Activated T-cell treated with anti-CD3 and anti-CD28 coated beads, Interleukin-2, amount 50 U/mL, for 72 hours (primary cell): ENCODE data around the gene TDO2. TPM values are rescaled to one million over a fixed set of nuclear protein-coding genes. Genes with fewer than 3 reads are reported as not detected.
A peak's percentile ranks its signal among the peaks of the same experiment; 100 is the strongest.

Experiments
- ATAC-seq, 2 donors: fragments of 150-1000 bp; cut with Tn5 transposase; replicated peaks in 1 of 2; 2 replicates each; pipeline ENCODE4 v1.10.0; 2021; ENCODE audit warnings: moderate library complexity in 2 of 2, mild to moderate bottlenecking in 1 of 2
- DNase-seq, 2 donors: peaks; one replicate each; pipeline ENCODE4 v3.0.0; 2021 to 2022; ENCODE audit warnings: mixed read lengths in 1 of 2
- H3K27ac Mint-ChIP-seq: one replicate; pipeline ENCODE4 v1.8.0; 2022; ENCODE audit warnings: mild to moderate bottlenecking, moderate library complexity, mixed read lengths
- H3K27me3 Mint-ChIP-seq: one replicate; pipeline ENCODE4 v1.8.0; 2022; ENCODE audit warnings: low read depth, mixed read lengths
- H3K36me3 Mint-ChIP-seq, 2 donors: one replicate each; pipeline ENCODE4 v1.8.0; 2022; ENCODE audit warnings: mixed read lengths in 2 of 2, mild to moderate bottlenecking in 1 of 2; ENCODE audit not compliant: insufficient read depth in 2 of 2
- H3K4me1 Mint-ChIP-seq: one replicate; pipeline ENCODE4 v1.8.0; 2022; ENCODE audit warnings: low read depth, mixed read lengths
- H3K4me3 Mint-ChIP-seq, 2 donors: one replicate each; pipeline ENCODE4 v1.8.0; 2022; ENCODE audit warnings: mild to moderate bottlenecking in 2 of 2, mixed read lengths in 2 of 2, moderate library complexity in 2 of 2
- H3K9me3 Mint-ChIP-seq, 2 donors: one replicate each; pipeline ENCODE4 v1.8.0; 2022; ENCODE audit warnings: mixed read lengths in 2 of 2
- total RNA-seq, 2 donors: library from RNA; stranded (reverse); gene quantifications; one replicate each; pipeline ENCODE4 v1.2.3, GENCODE V29; 2022

The TDO2 gene
- total RNA-seq, 2 donors from 2014 or later, result 0.21 TPM; not detected in 1

DNA sequence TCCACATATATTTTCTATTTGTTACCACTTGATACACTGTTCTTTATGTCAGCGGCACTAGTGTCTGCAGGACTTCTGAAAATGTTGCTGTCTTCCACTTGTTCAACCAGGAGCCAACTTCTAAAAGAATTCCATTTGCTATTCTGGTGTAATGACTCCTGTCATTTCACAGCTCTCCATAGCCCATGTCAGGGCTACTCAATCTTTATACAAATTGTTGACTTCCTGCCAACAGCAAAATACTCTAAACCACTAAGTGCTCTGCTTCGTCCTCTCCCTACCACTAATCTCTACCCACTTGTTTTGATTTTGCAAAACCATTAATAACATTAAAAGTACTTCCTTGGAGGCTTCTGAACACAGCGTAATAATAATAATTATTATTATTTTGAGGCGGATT lies 43.0 kb downstream of the TDO2 start:
- H3K9me3 Mint-ChIP-seq, result no peaks in the 10 kb centered on the region
- no peak overlapping the region for H3K27ac Mint-ChIP-seq
- no peak overlapping the region for H3K4me3 Mint-ChIP-seq
- H3K36me3 Mint-ChIP-seq, result no peaks in the 10 kb centered on the region
- DNase-seq, result no peak
- ATAC-seq, result no peak
- H3K27me3 Mint-ChIP-seq, result no peaks in the 10 kb centered on the region
- H3K4me1 Mint-ChIP-seq, result peaks cover 5% of the 10 kb centered on the region

DNA sequence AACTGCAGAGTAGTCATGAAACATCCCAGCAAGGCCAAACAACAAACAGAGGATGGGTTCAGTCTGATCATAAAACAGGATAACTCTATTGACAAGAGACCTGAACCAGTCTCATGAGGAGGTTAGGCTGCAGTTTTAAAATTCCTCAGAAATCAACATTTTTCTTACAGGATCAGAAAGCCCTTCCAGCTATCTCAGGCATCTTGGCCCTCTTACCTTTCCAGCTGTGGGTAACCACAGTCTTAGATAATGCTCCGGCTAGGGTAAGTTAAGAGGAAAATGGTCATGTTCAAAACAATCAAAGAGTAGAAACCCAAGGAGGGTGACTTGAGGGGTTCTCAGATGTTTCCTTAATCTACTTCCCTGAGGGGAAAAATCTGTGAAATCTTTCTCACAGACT lies 45.0 kb downstream of the TDO2 start:
- H3K27me3 Mint-ChIP-seq, result no peaks in the 10 kb centered on the region
- no peak overlapping the region for H3K27ac Mint-ChIP-seq
- no peak for DNase-seq
- peaks cover 14% of the 10 kb centered on the region for H3K4me1 Mint-ChIP-seq
- no peak overlapping the region for H3K4me3 Mint-ChIP-seq
- no peaks in the 10 kb centered on the region for H3K36me3 Mint-ChIP-seq
- no peak for ATAC-seq
- H3K9me3 Mint-ChIP-seq, result no peaks in the 10 kb centered on the region

DNA sequence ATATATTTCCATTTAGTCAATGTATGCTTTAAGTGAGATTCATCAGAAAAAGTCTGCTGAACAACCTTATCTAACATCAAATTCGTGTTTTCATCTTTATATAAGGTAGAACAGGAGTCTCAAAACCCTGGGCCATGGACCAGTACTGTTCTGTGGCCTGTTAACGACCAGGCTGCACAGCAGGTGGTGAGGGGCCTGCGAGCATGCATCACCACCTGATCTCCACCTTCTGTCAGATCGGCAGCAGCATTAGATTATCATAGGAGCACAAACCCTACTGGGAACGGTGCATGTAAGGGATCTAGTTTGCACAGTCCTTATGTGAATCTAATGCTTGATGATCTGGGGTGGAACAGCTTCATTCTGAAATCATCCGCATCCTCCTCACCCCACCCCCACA lies 47.0 kb downstream of the TDO2 start:
- H3K36me3 Mint-ChIP-seq, result no peaks in the 10 kb centered on the region
- no peak overlapping the region for H3K27ac Mint-ChIP-seq
- no peak overlapping the region for H3K4me3 Mint-ChIP-seq
- H3K27me3 Mint-ChIP-seq, result no peaks in the 10 kb centered on the region
- no peak for ATAC-seq
- no peaks in the 10 kb centered on the region for H3K9me3 Mint-ChIP-seq
- peaks cover 22% of the 10 kb centered on the region for H3K4me1 Mint-ChIP-seq
- DNase-seq, result no peak

DNA sequence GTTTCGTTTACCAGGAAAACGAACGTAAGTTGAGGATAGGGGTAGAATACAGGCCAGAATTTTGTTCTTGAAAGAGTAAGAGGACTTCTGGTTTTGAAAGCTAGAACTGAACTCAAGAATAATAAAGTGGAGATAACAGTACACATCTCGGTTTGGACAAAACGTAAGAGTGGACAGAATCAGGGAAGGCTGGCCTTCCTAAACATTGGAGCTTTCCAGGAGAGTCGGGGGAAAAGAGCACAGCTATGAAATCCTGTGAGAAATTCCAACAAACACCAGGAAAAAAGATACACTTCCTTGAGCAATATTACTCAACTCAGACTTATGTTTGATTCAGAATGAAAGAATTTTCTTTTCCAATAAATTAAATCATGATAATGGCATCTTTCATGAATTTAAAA lies 49.0 kb downstream of the TDO2 start:
- Mint-ChIP-seq H3K4me1 (peaks cover 22% of the 10 kb centered on the region), H3K9me3 (no peaks in the 10 kb centered on the region), H3K27me3 (no peaks in the 10 kb centered on the region), H3K27ac (peak overlapping the region; percentile 32), H3K4me3 (peak overlapping the region; percentile 11 to 67), H3K36me3 (no peaks in the 10 kb centered on the region)
- ATAC-seq (no peak), DNase-seq (no peak)

DNA sequence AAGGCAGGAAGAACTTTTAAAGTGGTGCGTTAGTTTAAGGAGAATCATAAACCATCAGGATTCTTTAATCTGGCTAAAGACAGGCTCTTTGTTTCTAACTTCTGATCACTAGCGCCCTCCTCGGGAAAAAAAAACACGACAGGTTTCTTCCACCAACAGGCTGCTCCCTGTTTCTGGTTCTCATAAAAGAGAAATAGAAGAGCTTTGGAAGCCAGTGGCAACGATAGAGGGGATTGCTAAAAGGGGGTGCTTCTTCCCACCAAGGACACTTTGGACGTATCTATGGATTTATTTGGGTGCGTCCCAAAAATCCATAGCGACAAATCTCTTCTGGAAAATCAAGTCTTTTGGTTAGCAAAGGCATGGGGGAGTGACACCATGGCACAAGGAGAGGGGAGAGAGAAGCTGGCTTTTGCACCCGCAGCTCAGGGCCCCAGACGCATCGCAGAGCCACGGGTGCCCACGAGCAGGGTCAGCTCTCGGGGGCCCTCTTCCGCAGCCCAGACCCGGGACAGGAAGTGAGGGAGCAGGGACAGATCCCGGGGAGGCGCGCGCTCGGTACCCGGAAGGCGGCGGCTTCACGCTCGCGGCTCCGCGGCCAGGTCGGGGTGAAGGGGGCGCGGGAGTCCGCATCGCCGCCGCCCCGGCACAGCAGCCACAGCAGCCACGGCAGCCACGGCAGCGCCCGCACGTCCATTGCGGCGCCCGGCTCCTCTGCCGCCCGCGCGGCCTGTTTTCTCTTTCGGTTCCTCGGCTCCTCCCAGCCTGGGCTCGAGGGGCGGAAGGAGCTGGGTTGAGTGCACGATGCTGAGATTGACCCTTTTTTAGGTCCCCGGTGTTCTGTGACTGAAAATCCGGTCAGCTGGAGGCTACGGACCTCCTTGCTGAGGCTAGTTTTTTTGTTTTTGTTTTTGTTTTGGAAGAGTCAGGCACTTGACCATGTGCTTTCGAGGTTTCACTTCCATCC lies 49.9 kb downstream of the TDO2 start, which contains the start of gene CTSO:
TSS of gene CTSO (minus strand) at position 716 of the 967 bp plus-strand sequence. CDS start at position 697, 19 bp downstream.
- peak; percentile 93 to 96 for ATAC-seq
- H3K27me3 Mint-ChIP-seq, result peaks cover 5% of the 10 kb centered on the region
- H3K27ac Mint-ChIP-seq, result peak within 1 kb of the TSS; percentile 100
- H3K36me3 Mint-ChIP-seq, result no peaks in the 10 kb centered on the region
- H3K4me3 Mint-ChIP-seq, result peak within 1 kb of the TSS; percentile 98
- H3K4me1 Mint-ChIP-seq, result peaks cover 22% of the 10 kb centered on the region
- peak; percentile 76 to 78 for DNase-seq
- no peaks in the 10 kb centered on the region for H3K9me3 Mint-ChIP-seq

DNA sequence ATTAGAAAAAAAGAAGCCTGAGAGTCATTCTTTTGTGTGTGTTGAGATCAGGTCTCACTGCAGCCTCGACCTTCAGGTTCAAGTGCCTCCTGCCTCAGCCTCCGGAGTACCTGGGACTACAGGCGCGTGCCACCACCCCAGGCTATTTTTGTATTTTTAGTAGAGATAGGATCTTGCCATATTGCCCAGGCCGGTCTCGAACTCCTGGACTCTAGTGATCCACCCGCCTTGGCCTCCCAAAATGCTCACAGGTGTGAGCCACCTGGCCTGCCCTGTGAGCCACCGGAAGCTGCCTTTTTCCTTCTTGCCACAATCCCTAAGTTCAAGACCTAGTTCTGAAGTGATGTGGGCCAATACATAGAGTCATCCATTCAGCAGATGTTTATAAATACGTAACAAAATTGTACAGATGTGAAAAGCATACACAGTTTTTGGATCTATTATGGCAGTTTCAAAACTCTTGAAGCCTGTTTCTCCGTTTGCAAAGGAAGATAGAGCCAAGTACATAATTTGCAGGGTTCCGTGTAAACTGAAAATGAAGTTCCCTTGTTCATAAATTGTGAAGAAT lies 50.7 kb downstream of the TDO2 start:
- Mint-ChIP-seq H3K27me3 (peaks cover 11% of the 10 kb centered on the region), H3K4me1 (peaks cover 17% of the 10 kb centered on the region), H3K36me3 (no peaks in the 10 kb centered on the region), H3K9me3 (no peaks in the 10 kb centered on the region), H3K4me3 (peak overlapping the region; percentile 98), H3K27ac (peak overlapping the region; percentile 100)
- DNase-seq (no peak), ATAC-seq (peak; percentile 2 to 4)

DNA sequence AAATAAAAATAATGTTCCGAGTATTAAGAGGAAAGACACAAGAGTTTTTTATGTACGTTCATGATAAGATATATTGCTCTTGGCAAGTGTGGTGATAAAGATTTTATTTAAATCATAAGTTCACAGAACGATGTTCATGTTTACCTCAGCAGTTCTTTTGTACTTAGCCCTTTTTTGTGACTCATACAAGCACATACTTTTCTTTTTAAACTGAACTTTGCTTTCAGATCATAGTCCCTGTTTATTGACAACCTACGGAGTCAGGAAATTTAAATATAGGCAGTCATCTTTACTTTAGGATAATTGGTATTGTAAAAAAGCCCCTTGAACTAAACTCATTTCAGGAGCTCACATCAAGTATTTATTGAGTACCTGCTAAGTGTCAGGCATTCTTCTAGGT lies 51.4 kb downstream of the TDO2 start:
- Mint-ChIP-seq H3K36me3 (no peaks in the 10 kb centered on the region), H3K4me1 (peaks cover 17% of the 10 kb centered on the region), H3K4me3 (no peak overlapping the region), H3K9me3 (no peaks in the 10 kb centered on the region), H3K27me3 (peaks cover 18% of the 10 kb centered on the region), H3K27ac (no peak overlapping the region)
- DNase-seq (no peak), ATAC-seq (no peak)

DNA sequence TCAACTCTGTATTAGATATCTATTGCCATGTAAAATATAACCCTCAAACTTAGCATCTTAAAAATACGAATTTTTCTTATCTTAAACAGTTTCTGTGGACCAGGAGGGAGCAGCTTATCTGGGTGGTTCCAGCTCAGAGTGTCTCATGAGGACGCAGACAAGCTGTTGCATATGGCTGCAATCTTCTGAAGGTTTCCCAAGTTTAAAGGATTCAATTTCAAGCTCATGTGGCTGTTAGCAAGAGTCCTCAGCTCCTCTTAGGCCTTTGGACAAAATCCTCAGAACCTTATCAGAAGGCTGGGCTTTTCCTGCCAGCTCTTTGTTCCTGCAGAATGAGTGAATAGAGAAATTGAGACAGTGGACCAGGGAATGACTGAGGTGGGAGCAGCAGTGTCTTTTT lies 53.0 kb downstream of the TDO2 start:
- DNase-seq (no peak), ATAC-seq (no peak)
- Mint-ChIP-seq H3K9me3 (no peaks in the 10 kb centered on the region), H3K4me1 (peaks cover 17% of the 10 kb centered on the region), H3K4me3 (no peak overlapping the region), H3K36me3 (no peaks in the 10 kb centered on the region), H3K27me3 (peaks cover 18% of the 10 kb centered on the region), H3K27ac (no peak overlapping the region)

DNA sequence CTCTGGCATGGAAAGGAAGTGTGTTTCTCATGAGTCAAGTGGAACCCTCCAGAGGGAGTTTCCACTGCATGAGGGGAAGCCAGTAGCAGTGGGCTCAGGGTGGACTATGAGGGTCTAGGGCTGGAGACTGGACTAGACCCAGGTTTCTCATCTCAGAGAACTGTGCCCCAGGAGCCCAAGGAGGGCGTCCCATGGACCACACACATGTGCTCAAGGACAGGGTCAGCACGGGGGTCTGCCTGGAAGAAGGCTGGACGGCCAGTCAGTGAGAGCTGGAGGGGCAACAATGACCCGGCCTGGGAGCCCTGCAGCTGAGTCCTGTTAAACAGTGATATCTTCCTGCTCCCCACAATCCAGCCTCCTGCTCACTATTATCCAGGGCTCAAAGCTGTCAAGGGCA lies 55.9 kb downstream of the TDO2 start:
- Mint-ChIP-seq H3K27me3 (peaks cover 18% of the 10 kb centered on the region), H3K4me1 (peaks cover 8% of the 10 kb centered on the region), H3K27ac (no peak overlapping the region), H3K9me3 (no peaks in the 10 kb centered on the region), H3K36me3 (no peaks in the 10 kb centered on the region), H3K4me3 (no peak overlapping the region)
- no peak for DNase-seq
- no peak for ATAC-seq

DNA sequence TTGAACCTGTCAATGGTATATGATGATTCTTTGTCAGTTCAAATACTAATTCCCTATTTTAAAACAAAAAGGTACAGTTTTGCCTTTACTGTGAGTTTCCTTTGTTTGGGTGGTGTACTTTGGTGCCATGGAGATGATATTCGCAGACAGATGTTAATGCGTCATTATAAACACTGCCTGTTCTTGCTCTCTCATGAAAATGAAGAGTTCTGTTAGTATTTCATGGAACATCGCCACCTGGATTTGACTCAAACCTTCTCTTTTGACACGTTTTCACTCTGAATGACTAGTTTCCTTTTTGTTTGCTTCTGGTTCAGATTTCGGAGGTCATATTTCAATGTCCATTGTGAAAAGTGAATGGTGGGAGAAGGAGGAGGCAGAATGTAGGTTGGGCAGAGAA lies 57.0 kb downstream of the TDO2 start:
- Mint-ChIP-seq H3K27me3 (peaks cover 18% of the 10 kb centered on the region), H3K9me3 (no peaks in the 10 kb centered on the region), H3K4me1 (peaks cover 9% of the 10 kb centered on the region), H3K27ac (no peak overlapping the region), H3K36me3 (no peaks in the 10 kb centered on the region), H3K4me3 (no peak overlapping the region)
- DNase-seq (no peak), ATAC-seq (no peak)

DNA sequence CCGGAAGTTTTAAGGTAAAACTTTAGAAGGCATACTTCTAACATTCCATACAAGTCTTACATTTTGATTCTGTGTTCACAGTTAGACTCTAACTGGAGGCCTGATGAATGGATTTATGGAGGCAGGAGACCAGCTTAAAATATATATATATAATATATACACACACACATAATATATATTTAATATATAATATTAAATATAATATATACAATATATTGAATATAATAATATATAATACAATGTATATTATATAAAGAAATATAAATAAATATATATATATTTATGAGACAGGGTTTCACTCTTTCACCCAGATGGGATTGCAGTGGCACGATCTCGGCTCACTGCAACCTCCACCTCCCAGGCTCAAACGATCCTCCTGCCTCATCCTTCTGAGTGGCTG lies 58.1 kb downstream of the TDO2 start:
- no peaks in the 10 kb centered on the region for H3K36me3 Mint-ChIP-seq
- peaks cover 9% of the 10 kb centered on the region for H3K4me1 Mint-ChIP-seq
- H3K27me3 Mint-ChIP-seq, result peaks cover 18% of the 10 kb centered on the region
- no peak overlapping the region for H3K4me3 Mint-ChIP-seq
- no peak for DNase-seq
- ATAC-seq, result no peak
- no peaks in the 10 kb centered on the region for H3K9me3 Mint-ChIP-seq
- no peak overlapping the region for H3K27ac Mint-ChIP-seq

DNA sequence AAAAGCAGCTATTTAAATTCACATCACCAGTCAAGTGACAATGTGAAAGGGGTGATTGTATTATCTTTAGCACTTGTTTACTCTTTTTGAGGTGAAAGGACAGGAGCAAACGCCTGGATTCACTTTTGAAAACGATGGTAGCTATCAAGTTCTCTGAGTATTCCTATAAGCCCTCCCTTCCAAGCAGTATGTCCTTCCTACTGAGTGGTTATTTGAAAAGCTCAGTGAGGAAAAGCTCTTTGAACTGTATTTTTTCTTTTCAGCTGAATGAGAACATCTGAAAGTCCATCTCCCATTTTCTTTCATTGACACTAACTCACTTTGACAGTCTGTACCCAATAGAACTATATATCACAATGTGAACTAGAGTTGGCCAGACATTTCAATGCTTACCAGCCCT lies 59.3 kb downstream of the TDO2 start:
- no peak for DNase-seq
- Mint-ChIP-seq H3K4me3 (no peak overlapping the region), H3K4me1 (peaks cover 9% of the 10 kb centered on the region), H3K9me3 (no peaks in the 10 kb centered on the region), H3K27me3 (peaks cover 18% of the 10 kb centered on the region), H3K27ac (no peak overlapping the region), H3K36me3 (no peaks in the 10 kb centered on the region)
- ATAC-seq, result no peak

DNA sequence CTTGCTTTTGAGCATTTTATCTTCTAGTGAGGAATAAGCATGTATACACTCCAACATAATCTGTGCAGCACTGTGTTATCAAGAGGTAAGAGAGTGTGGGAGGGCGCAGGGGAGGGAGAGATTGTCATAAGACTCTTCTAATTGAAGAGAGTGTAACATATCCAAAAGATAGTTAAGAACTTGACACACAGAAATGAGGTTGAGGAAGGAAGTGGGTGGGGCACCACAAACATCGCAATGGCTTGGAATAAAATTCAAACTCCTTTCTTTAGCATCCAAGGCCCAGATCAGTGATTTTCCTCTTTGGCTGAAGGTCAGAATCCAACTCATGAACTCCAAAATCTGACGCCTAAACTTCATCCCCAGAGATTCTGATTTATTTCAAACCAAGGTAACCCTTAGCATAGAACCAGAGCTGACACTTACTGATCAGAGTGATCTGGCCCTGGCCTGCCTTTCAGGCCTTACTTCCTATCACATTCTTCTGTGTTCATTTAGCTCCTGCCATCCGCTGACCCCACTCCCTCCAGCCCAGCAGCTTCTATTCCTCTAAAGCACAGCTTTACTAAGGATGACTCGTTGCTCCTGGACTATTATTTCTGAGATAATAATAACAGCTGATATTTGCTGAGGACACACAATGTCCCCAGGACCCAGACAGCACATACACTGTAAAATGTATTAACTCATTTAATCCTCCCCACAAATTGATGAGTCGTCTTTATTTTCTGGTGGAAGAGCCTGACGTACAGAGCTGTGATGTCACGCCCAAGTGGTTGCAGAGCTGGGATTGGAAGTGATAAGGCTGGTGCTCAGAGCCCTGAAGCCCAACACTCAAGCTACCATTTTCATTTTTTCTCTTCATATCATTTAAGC lies 60.8 kb downstream of the TDO2 start:
- no peak overlapping the region for H3K27ac Mint-ChIP-seq
- H3K4me1 Mint-ChIP-seq, result peaks cover 9% of the 10 kb centered on the region
- peaks cover 7% of the 10 kb centered on the region for H3K27me3 Mint-ChIP-seq
- no peak for ATAC-seq
- H3K9me3 Mint-ChIP-seq, result peaks cover 0 to 1% of the 10 kb centered on the region in 2 donors
- no peak overlapping the region for H3K4me3 Mint-ChIP-seq
- no peaks in the 10 kb centered on the region for H3K36me3 Mint-ChIP-seq
- no peak for DNase-seq
